NCI-H345 (cell line): ENCODE results near the gene IGF1R.

ENCODE experiments used
- DNase-seq: peaks from one replicate; lab custom pipeline; 2025; lab: John Stamatoyannopoulos, UW

The IGF1R gene

DNA sequence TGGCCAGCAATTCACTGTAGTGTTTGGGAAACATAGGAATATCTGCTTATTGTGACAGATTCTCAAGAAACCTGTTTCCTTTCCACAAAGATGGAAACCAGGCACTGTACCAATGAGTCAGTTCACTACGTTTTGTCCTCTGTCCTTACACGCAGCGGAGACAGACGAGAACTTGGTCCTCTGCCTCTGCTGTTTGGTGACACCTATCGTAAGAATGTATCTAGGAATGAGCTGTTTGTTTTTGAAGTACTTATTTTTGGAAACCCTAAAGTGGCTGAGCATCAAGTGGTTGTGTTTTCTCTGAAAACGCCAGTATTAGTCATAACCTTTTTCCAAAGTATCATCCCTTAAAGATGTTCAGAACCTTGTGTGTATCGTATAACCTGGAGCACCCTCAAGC lies 266.3 kb downstream of the IGF1R start:
- DNase-seq: no peak

DNA sequence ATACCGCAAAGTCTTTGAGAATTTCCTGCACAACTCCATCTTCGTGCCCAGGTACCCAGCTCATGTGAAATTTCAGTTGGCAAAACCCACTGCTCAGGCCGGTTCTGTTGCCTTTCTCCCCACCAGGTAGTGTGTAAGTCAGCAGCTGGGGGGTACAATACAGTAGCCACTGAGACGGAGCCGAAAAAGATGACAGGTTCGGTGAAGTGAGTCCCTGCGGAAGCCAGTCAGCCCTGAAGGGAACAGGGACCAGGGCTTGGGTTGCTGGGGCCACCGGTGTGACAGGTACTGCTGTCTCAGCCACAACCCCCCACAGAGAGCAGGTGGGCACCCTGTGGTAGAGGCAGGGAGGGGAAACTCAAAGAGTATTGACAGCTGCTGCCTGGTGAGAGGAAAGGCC lies 268.5 kb downstream of the IGF1R start:
- DNase-seq: no peak

DNA sequence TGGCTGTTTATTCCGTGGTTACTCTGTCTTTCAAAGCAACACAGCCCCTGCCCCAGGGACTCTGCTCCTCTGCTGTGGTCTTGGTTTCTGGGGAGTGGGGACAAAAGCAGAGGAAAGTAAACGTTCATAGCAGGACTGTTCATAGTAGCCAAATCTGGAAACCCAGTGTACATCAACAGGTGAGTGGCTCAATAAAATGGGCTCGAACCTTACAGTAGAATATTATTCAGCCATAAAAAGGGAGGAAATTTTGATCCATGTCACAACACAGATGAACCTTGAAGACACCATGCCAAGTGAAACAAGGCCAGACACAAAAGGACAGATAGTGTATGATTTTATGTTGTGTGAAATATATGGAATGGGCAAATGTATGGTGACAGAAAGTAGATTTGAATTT lies 269.1 kb downstream of the IGF1R start:
- no peak for DNase-seq

DNA sequence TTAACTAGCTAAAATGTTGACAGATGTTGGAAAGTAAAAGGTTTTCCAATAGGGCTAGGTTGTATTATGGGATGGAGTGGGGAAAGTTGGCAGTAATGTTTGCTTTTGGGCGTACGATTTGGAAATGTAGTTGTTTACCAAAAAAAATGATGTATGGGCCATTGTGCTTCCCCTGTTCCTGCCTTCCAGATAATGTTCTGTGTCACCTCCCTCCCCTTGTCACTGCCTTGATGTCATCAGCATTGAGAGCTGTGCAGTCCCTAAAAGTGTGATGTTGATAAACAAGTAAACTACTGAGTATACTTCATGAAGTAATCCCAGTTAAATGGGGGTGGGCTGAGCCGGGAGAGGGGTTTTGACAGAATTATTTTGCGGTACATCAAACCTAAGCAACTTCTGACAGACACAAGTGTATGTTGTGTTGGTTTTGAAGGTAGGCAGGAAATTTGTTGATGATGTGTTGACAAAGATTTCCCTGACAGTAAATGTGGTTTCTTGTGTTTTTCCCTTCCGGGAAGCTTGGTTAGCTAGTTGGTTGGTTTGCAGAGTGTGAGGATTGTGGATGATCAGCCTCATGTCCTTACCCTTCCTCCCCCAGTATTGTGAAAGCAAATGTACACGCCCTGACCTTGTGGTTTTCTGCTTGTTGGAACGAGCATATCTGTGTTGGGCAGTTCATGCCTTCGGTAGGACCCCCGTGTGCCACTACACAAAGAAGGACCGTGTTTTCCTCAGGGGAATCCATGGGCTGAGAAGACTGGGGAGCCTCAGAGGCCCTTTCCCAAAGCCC lies 271.9 kb downstream of the IGF1R start:
- no peak for DNase-seq

DNA sequence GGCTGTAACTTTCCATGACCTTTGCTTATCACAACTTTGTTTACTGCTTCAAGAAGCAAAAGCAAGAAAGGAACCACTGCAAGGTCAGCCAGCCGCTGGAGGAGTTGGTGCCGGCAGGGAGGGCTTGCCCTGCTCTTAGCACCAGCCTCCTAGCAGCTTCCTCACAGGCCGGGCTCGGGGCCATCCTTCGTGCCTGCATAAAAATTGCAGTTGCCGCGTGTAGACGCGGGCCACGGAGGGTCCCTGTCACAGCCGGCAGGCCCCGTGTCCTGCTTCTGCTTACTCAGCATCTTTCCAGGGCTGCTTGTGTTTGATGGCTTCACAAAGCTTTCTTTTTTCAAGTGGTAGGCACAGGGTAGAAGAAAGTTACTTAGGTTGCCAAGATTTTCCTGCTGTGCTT lies 274.8 kb downstream of the IGF1R start:
- DNase-seq: no peak

DNA sequence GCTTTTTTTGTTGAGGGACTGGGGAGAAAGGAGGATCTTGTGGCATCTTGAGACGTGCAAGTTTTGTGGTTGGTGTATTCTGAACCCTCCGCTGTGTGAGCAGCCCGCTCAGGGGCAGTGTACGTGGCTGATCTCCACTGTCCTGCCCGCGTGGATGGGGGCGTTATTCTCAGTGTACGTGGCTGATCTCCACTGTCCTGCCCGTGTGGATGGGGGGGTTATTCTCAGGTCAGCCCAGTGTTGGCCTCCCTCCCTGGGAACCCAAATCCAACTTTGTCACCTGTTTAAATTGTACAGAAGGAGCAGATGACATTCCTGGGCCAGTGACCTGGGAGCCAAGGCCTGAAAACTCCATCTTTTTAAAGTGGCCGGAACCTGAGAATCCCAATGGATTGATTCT lies 275.2 kb downstream of the IGF1R start:
- DNase-seq: no peak

DNA sequence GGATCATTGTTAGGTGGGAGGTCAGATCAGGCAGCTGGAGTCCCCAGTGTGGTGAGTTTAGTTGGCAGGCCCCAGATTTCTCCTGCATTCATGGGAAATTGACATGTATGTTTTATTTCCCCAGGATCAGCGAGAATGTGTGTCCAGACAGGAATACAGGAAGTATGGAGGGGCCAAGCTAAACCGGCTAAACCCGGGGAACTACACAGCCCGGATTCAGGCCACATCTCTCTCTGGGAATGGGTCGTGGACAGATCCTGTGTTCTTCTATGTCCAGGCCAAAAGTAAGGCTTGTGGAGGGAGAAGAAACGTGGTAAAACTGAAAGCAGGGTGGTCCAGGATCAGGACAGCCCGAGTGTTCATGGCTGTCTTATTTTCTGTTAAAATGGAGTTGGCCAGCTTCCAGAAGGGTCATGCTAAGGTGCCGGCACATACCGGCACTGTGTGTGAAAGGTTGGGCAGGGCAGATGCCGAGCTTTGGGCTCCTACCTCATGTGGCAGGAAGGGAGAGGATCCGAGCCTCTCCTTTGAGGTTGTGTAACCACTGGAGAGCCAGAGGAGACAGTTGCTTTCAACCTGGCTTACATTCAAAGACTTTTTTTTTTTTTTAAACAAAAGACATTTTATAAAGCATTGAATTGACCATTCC lies 276.2 kb downstream of the IGF1R start:
- no peak for DNase-seq

DNA sequence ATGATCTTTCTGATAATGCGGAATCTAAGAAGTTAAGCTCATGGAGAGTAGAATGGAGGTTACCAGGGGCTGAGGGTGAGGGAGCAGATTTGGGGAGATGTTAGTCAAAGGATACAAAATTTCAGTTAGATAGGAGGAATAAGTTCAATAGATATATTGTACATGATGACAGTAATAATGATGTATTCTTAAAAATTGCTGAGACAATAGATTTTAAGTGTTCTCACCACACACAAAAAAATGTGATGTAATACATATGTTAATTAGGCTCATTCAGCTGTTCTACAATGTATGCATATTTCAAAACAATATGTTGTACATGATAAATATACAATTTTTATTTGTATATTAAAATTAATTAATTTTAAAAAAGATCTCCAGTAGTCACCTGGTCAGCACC lies 277.9 kb downstream of the IGF1R start:
- DNase-seq: no peak

DNA sequence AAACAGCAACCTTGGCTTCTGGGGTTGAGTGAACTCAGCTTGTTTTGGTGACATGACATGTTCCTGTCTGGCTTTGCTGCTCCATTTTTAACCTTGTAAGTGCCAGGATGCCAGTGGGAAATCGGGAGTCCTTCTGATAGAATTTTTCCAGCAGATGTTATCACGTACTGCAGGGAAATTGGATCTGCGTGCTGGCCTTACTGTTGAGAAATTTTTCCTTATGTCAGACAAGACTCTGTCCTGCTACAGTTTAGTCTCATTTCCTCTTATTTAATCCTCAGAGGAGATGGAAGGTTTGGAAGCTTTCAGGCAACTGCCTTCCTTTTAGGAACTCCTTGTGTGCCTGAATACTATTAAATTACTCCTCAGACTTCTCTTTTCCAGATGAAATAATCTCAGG lies 278.7 kb downstream of the IGF1R start:
- no peak for DNase-seq

DNA sequence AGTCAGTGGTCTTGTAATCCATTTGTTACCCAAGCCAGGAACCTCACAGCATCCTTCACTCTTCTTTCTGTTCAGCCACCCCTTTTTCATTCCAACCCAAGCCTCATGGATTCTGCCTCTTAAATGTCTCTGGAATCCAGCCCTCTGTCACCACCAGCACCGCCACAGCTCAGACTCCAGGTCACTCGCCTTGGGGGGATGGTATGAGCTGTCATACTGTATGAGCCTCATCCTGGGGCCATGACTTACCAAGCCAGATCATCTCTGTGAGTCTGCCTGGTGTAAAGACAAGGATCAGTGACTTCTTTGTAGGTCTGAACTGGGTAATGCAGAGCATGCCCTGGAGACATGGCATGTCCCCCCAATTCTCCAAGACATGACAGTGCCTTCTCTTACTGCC lies 279.7 kb downstream of the IGF1R start:
- no peak for DNase-seq

DNA sequence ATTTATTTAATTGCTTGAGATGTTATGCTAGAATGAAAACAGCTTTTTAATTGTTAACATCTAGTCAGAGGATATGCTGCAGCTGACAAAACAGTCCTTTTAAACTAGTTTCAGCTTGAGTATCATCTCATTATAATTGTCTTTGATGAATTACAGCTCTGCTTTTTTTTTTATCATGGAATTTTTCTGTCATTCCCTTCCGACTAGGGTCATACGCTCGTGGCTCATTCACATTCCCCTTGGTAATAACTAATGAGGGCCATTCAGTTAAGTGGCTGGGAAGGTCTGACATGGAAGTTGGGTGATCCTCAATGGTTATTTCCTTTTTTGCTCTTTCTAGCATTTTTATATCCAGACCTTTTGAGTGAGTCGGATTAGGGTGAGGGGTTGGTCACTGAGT lies 282.2 kb downstream of the IGF1R start:
- no peak for DNase-seq

DNA sequence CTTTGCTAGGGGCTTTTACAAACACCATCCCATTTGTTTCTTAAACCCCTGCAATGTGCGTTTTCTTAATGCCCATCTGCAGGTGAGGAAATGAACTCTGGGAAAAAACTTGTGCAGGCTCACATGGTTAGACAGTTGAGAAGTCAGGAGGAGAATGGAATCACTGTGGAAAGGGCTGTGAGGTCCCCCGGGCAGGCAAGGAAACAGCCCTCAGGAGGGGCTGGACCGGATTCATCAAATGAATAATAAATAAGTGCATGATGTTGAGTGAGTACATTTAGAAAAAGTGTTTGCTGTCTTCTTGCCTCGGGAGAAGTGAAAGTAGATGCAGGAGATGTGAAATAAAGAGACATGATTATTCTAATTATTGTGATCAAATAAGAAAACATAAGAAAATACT lies 282.7 kb downstream of the IGF1R start:
- no peak for DNase-seq

DNA sequence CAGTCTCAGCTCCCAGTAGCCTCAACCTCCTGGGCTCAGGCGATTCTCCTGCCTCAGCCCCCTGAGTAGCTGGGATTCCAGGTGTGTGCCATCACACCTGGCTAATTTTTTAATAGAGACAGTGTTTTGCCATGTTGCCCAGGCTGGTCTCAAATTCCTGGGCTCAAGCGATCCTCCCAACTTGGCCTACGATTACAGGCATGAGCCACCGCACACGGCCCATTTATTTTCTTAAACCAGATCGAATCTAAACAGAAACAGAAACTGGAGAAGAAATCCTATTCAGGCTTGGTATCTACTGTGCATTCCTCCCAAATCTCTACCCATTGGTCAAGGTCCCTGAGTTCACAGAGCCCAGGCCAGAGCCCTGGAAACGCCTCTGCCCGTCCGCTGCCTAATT lies 285.1 kb downstream of the IGF1R start:
- DNase-seq: no peak

DNA sequence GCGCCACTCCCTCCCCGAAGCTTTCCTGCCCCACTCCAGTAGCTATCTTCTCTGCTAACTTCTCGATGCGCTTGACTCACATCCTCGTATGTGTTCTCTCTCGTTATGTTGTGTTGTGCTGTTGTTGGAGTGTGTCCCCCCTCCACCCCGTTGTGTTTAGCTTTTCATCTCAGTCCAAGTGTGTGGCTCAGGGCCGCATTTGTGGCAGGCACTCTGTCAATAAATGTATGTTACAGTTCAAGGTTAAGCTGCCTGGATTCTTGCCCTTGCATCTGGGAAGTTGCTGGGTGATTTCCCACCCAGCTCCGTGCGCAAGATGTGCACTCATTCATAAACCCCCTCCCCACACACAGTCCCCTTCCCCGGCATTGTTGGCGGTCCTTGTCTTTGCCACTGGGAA lies 287.4 kb downstream of the IGF1R start:
- no peak for DNase-seq

DNA sequence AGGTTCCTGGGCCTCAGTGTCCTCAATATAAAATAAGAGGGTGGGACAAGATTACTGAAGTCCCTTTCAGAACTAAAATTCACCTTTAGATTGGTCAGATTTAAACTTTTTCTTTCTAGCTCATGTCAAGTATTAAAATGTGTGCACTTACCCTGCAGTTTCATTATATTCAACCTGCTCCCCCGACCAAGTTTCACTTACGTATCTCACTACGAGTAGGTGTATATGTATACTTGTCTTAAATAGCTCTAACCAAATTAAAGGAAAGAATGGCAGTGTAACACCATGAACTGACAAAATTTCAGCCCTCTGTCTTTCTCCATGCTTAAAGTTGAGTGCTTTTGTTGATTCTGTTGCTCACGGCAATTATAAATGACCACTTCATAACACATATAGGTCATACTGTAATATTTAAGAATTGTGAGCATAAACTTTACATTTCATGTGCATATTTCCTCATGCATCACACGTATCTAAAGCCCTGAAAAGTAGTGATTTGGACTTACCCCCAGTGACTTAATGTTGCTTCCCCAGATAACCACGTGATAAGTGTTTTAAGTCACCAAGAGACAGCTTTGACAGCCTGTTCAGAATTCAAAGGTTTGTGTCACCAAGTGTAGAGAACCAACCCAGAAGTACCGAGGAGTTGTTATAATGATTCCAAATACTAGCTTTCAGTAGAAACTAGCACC lies 289.2 kb downstream of the IGF1R start:
- no peak for DNase-seq

DNA sequence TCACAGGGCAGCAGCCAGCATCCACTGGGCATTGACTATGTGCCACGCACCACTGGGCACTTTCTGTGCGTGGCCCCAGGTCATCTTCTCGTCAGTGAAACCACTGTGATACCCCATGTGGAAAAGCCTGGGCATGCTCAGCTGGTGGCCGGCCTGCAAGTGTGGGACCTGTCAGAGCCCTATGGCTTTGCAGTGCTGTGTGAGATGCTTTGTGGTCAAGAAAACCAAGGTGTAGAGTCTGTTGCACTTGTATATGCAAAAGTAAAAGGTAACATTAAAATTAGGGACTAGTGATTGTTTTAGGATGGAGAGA lies 289.7 kb downstream of the IGF1R start:
- no peak for DNase-seq

DNA sequence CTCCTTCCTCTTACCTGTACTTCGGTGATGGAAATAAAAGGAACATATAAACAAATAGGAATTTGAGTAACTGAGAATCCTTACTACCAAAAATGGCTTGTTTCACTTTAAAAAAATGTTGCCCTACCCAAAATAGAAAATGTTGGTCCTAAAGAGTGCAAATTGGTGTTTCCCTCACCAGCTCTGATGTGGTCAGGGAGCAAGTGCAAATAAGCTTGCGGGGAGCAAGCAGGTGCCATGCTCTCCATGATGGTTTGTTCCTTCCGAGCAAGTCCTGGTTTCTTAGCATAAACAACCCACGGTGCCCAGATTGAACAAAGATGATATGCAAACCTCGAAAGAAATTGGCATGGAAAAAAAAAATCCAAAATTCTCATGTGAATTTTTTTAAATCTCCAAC lies 290.5 kb downstream of the IGF1R start:
- no peak for DNase-seq

DNA sequence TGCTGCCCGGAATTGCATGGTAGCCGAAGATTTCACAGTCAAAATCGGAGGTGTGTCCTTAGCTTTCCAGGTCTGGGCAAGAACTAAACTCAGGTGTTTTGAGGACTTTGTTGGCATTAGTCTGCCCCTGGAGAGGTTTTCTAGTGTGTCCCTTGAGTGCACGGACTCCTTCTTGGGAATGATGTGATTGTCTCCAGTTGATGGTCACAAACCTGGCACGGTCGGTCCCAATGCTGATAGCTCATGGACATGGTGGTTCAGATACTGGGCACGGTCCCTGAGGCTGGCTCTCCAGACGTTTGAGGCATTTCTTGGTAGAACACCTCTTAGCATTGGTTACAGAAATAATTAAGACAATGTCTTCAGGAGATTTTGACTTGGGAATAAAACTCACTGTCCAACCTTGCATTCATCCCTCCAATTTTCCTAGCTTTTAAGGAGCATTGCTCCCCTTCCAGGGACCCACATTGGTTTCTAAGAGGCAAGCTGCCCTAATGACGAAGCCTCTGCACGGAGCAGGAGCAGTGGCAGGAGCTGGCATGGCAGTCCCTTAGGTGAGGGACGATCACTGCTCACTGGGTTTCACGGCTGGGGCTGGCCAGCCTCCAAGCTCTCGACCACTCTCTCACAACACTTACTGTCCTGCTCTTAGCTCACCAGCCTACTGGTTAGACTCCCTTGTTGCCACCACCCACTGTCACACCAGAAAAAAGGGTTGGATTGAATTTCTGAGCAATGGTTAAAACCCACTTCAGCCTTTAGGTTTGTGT lies 291.2 kb downstream of the IGF1R start:
- DNase-seq: no peak

DNA sequence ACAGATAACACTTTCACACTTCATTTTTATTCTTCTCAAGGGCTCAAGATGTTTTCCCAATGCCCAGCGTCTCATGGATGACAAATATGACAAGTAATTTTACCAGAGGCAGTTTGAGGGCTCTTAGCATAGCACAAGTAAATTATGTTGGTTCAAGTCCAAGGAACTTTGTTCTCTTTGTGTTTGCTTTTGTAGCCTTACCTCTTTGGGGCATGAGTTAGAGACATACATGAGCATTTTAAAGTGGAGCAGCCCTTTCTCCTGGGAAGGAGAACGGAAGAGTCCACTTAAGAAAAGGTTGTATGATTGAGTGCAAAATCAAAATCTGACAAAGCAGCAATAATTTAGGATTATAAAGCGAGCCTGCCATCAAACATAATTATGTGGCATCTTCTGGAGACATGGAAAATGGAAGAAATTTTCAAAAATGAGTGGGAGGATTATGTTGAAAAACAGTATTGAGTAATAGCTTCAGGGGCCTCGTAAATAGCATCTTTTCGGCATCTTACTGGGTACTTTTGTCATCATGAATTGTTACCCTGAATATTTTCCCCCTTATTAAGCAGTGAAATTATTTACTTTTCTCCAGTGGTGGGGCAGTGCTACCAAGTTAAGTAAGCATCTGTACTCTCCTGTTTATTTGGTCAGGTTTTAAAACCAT lies 293.4 kb downstream of the IGF1R start:
- no peak for DNase-seq

DNA sequence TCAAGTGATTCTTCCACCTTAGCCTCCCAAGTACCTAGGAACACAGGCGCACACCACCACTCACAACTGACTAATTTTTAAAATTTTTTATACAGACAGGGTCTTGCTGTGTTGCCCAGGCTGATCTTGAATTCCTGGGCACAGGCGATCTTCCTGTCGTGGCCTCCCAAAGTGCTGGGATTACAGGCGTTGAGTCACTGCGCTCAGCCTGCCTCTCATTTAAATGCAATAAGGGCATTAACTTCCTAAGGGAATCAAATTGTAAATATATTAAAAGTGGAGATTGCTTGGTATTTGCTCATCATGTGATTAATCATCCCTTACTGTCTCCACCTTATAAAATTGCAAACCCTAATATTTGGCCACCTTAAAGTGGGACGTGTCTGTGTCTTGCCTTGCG lies 294.1 kb downstream of the IGF1R start:
- DNase-seq: no peak

DNA sequence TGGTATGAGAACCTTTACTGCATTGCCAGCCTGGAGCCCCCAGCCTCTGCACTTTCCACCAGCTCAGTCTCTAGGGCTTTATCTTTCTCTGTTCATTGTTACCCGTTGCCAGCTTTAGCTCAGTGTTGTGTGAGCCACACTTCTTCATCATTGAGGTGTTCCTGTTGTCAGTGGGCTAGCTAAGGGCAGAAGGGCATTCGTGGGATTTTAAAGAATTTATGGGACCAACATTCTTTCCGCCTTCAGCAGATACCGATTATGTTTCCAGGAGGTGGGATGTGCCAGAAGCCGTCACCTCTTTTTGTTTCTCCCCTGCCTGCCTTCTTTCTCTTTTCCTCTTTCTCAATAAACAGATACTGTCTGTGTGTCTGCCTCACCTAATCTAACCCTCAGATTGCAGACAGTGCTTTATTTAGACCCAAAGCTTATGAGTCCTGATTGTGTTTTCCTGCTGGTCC lies 294.7 kb downstream of the IGF1R start:
- no peak for DNase-seq

DNA sequence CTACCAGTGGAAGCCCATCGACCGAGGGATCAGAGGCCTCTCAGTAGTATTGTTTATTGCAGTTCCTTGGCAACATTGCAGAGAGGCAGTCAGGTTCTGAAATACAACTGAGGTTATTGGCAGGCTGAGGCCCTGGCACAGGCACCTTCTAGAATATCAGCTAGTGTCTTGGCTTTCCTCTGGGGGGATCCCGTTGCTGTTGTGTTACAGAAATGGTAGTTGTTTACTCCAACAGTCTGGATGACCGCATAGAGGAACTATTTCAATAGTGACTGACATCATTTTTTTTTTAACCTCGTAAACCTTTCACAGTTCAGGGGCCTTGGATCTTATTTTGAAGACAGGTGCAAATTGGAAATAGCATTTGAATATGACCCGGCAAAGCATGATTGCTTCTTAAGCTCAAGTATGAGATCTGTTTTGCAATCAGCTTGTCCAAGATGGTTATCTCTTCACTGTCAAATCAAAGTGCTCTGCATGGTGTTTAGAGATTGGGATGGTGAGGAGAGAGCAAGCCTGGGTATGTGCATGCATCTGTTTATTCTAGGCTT lies 295.3 kb downstream of the IGF1R start:
- DNase-seq: no peak
